BE2C (cell line): ENCODE measurements around the gene RELL1.

Source experiments
- DNase-seq: peaks from one replicate; pipeline ENCODE4 v3.0.0-alpha.2; 2020
- H3K27me3 ChIP-seq: fragments of 250-450 bp; sonication (Bioruptor Pico); 2 replicates; pipeline ENCODE4 v1.5.1; 2020; ENCODE audit warnings: mild to moderate bottlenecking
- H3K36me3 ChIP-seq: fragments of 250-450 bp; sonication (Bioruptor Pico); 2 replicates; pipeline ENCODE4 v1.5.1; 2020; ENCODE audit warnings: mild to moderate bottlenecking
- H3K4me1 ChIP-seq: fragments of 250-450 bp; sonication (Bioruptor Pico); 2 replicates; pipeline ENCODE4 v1.5.1; 2020
- H3K4me3 ChIP-seq: 2 replicates; pipeline ENCODE4 v1.5.1; 2011; ENCODE audit warnings: low read depth, low read length
- H3K9me3 ChIP-seq: fragments of 250-450 bp; sonication (Bioruptor Pico); 2 replicates; pipeline ENCODE4 v1.5.1; 2020
- CTCF ChIP-seq: IDR thresholded peaks from 2 replicates; pipeline ENCODE4 v1.5.1; 2012; ENCODE audit warnings: mild to moderate bottlenecking, low read depth, low read length

RELL1 gene

GRCh38 chr4:37641886-37642849 lies 44.0 kb downstream of the RELL1 start:
- no peak for TF ChIP-seq CTCF
- Histone ChIP-seq H3K4me1 (no peaks in the 10 kb centered on the region), H3K9me3 (no peaks in the 10 kb centered on the region), H3K27me3 (no peaks in the 10 kb centered on the region), H3K4me3 (no peak overlapping the region), H3K36me3 (no peaks in the 10 kb centered on the region)
- no peak for DNase-seq

DNA sequence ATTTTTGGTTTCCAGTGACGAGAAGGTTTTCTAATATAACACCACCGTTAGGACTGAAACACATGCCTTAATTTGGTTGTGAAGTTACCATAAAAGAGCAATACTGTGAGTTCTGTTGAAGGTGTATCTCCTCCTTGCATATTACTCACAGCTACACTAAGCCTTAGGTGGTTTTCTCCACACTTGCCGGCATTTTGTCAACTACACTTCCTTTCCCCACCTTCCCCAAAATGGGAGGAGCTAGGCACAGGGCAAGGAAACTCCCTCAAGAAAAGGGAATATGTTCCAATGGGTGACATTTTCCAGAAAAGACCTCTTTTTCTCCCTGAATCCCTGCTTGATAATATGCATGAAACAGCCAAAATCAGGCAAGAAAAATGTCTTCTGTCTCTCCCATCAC lies 44.8 kb downstream of the RELL1 start:
- no peak for DNase-seq
- Histone ChIP-seq H3K27me3 (no peaks in the 10 kb centered on the region), H3K36me3 (no peaks in the 10 kb centered on the region), H3K9me3 (no peaks in the 10 kb centered on the region), H3K4me1 (no peaks in the 10 kb centered on the region), H3K4me3 (no peak overlapping the region)
- TF ChIP-seq CTCF: no peak

DNA sequence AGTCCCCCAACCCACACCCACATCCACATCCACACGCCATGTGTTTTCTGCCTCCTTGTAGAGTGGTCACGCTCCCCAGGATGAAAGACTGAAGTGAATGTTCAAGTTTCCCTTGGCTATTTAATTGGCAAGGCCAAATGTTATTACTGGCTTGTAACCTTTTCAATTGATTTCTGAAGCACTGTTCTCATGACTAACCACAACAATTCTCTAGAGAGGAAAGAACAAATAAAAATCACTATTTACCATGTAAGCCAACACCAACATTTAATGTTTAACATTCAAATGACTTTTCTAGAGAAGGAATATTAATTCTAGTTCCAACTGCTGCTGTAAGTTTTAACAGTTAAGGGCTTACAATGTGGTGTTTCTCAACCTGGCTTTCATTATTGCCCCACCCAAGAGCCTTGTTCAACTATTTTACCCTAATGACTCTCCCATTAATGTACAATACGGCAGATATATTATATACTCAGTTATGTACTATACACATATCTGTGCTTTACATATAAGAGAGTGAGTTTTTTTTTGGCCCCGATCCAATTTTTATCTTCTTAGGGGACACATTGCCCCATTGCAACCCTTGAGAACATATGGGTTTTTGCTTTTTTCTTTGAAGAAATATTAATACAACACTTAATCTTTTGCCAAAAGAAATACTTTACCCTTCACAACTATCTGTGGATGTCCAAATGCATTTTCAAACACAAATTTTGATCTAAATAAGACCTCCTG lies 46.5 kb downstream of the RELL1 start:
- Histone ChIP-seq H3K27me3 (no peaks in the 10 kb centered on the region), H3K4me3 (no peak overlapping the region), H3K4me1 (no peaks in the 10 kb centered on the region), H3K9me3 (no peaks in the 10 kb centered on the region), H3K36me3 (no peaks in the 10 kb centered on the region)
- DNase-seq: no peak
- no peak for TF ChIP-seq CTCF

- Histone ChIP-seq H3K36me3 (peaks cover 7% of the 10 kb centered on the region), H3K4me1 (no peaks in the 10 kb centered on the region), H3K9me3 (no peaks in the 10 kb centered on the region), H3K27me3 (no peaks in the 10 kb centered on the region), H3K4me3 (no peak overlapping the region)
- DNase-seq: no peak
- TF ChIP-seq CTCF: no peak
Observed at GRCh38 chr4:37635155-37635554, 51.0 kb downstream of the RELL1 start.

DNA sequence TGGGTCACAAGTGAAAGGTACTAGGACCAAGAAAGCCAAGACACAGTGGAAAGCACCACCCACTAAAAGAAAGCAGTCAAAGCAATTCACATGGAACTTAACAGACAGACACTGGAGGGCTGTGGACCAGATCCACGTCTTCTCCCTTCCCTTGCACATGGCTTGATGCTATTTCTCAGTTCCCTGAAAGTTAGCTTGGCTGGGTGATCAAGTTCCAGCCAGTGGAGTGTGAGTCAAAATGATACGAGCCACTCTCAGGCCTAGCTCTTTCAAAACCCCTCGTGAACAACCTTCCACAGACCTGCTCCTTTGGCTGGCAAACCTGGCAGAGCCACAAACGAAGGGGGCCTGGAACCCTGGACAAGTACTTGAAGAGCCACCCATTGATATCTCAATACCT lies 52.0 kb downstream of the RELL1 start:
- DNase-seq: no peak
- peaks cover 7% of the 10 kb centered on the region for H3K36me3 ChIP-seq
- no peaks in the 10 kb centered on the region for H3K4me1 ChIP-seq
- H3K9me3 ChIP-seq: no peaks in the 10 kb centered on the region
- TF ChIP-seq CTCF: no peak
- H3K4me3 ChIP-seq: no peak overlapping the region
- H3K27me3 ChIP-seq: no peaks in the 10 kb centered on the region

GRCh38 chr4:37632836-37633235 lies 53.3 kb downstream of the RELL1 start:
- H3K36me3 ChIP-seq: peaks cover 7% of the 10 kb centered on the region
- H3K4me3 ChIP-seq: no peak overlapping the region
- no peaks in the 10 kb centered on the region for H3K27me3 ChIP-seq
- no peak for DNase-seq
- H3K9me3 ChIP-seq: no peaks in the 10 kb centered on the region
- no peak for TF ChIP-seq CTCF
- H3K4me1 ChIP-seq: no peaks in the 10 kb centered on the region
